RWPE2 (cell line): ENCODE measurements around the gene BOD1L1.
A peak's percentile ranks its signal among the peaks of the same experiment; 100 is the strongest.

Source experiments
- ATAC-seq: fragments of 200-7000 bp; cut with Tn5 transposase; 3 replicates; pipeline ENCODE4 v1.9.1; 2021; ENCODE audit warnings: low read depth
- DNase-seq: peaks from one replicate; pipeline ENCODE4 v3.0.0-alpha.2; 2020; ENCODE audit warnings: low spot score
- H3K27ac ChIP-seq: fragments of 450-650 bp; 2 replicates; pipeline ENCODE4 v1.5.1; 2017; ENCODE audit warnings: mild to moderate bottlenecking; ENCODE audit not compliant: poor library complexity, severe bottlenecking
- H3K27me3 ChIP-seq: fragments of 250-450 bp; sonication (Bioruptor Pico); 2 replicates; pipeline ENCODE4 v1.5.1; 2021; ENCODE audit warnings: mild to moderate bottlenecking, moderate library complexity; ENCODE audit not compliant: insufficient read depth, poor library complexity, severe bottlenecking
- H3K36me3 ChIP-seq: fragments of 250-450 bp; sonication (Bioruptor Pico); 2 replicates; pipeline ENCODE4 v1.5.1; 2020; ENCODE audit warnings: low read depth, mild to moderate bottlenecking, moderate library complexity
- H3K4me1 ChIP-seq: fragments of 250-450 bp; sonication (Bioruptor Pico); 2 replicates; pipeline ENCODE4 v1.5.1; 2021; ENCODE audit warnings: mild to moderate bottlenecking, moderate library complexity; ENCODE audit not compliant: insufficient read depth, poor library complexity, severe bottlenecking
- H3K4me3 ChIP-seq: fragments of 250-450 bp; sonication (Bioruptor Pico); 2 replicates; pipeline ENCODE4 v1.5.1; 2021; ENCODE audit warnings: mild to moderate bottlenecking, moderate library complexity; ENCODE audit not compliant: severe bottlenecking
- H3K9me3 ChIP-seq: fragments of 250-450 bp; sonication (Bioruptor Pico); 2 replicates; pipeline ENCODE4 v1.5.1; 2021; ENCODE audit warnings: mild to moderate bottlenecking, moderate library complexity; ENCODE audit not compliant: severe bottlenecking
- CTCF ChIP-seq: fragments of 450-650 bp; IDR thresholded peaks from one replicate; pipeline ENCODE4 v1.5.1; 2017; ENCODE audit warnings: mild to moderate bottlenecking, moderate library complexity; ENCODE audit not compliant: poor library complexity, severe bottlenecking

Gene BOD1L1

DNA sequence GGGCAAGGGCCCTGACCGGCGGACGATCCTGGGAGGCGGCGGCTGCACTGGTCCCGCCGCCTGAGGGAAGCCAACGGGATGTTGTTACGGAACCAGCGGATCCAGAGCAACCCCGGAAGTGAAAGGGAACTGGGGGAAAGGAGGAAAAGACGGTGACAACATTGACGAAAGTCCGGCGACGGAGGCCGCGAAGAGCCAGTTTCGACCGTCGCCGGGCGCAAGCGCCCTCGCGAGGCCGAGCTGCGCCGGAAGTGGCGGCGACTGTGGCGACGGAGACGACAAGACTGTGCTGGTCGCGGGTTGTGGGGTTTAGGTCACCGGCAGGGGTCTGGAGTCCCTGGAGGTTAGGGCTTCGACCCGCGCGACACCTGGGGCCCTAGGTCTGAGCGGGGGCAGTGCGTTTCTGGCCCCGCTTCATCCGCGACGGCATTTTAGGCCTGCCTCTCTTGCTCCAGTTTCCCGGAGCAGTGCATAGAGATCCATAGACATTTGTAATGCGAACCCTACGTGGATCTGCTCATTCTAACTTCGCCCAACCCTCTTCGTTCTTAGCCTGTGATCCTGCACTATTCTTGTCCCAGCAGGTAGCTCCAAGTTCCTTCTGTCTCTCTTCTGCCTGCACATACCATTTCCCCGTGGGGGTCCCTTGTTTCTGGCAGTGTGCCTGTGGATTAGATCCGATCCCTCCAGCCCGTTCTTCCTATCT, at the start of gene BOD1L1:
Gene BOD1L1 (minus strand): TSS at position 120 of the 706 bp plus-strand sequence. CDS start 138 bp downstream, outside the sequence.
- DNase-seq (peak; percentile 79), ATAC-seq (peak; percentile 83)
- H3K27ac ChIP-seq = peak within 1 kb of the TSS; percentile 53
- TF ChIP-seq CTCF = peak; percentile 35
- peaks cover 10% of the 10 kb centered on the region; the same call in 1 of the 2 replicates for H3K36me3 ChIP-seq
- H3K4me3 ChIP-seq = peak within 1 kb of the TSS; percentile 70
- H3K27me3 ChIP-seq = no peaks in the 10 kb centered on the region
- H3K4me1 ChIP-seq = peaks cover 11% of the 10 kb centered on the region
- H3K9me3 ChIP-seq = no peaks in the 10 kb centered on the region

DNA sequence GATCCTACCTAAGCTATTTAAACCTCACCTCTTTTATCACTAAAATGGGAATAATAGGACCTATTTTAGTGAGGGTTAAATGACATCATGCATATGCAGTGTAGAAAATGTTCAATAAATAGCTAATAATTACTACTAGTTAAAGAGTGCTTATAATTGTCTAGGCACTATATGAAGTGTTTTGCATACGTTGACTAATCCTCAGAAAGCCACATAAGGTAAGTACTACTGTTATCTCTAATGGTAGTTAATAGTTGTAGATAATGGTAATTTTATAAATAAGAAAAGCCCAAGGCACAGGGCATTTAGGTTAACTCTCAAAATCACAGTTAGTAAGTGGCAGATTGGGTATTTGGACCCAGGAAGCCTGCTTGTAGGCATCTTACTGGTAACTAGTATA, 47.4 kb upstream of the BOD1L1 start:
- H3K27ac ChIP-seq = no peak overlapping the region
- H3K36me3 ChIP-seq = no peaks in the 10 kb centered on the region
- ATAC-seq (no peak), DNase-seq (no peak)
- H3K9me3 ChIP-seq = peaks cover 3% of the 10 kb centered on the region
- no peaks in the 10 kb centered on the region for H3K4me1 ChIP-seq
- no peaks in the 10 kb centered on the region for H3K27me3 ChIP-seq
- TF ChIP-seq CTCF = no peak
- H3K4me3 ChIP-seq = no peak overlapping the region

DNA sequence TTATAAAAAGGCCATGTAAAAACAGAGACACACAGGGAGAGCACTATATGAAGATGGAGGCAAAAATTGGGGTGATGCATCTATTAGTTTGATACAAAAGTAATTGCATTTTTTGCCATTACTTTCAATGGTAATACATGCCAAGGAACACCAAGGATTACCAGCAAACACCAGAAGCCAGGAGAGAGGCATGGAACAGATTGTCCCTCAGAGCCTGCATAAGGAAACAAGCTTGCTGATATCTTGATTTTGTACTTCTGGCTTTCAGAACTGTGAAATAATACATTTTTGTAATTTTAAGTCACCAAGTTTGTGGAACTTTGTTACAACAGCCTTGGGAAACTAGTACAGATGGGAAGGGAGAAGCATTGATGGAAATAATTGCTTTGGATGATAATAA, 45.6 kb upstream of the BOD1L1 start:
- no peak for TF ChIP-seq CTCF
- Histone ChIP-seq H3K27ac (no peak overlapping the region), H3K9me3 (peaks cover 2% of the 10 kb centered on the region), H3K36me3 (no peaks in the 10 kb centered on the region), H3K27me3 (no peaks in the 10 kb centered on the region), H3K4me1 (no peaks in the 10 kb centered on the region), H3K4me3 (no peak overlapping the region)
- no peak for DNase-seq
- no peak for ATAC-seq

GRCh38 chr4:13670456-13671160, 43.1 kb upstream of the BOD1L1 start:
- Histone ChIP-seq H3K4me3 (no peak overlapping the region), H3K36me3 (no peaks in the 10 kb centered on the region), H3K27ac (no peak overlapping the region), H3K4me1 (no peaks in the 10 kb centered on the region), H3K27me3 (no peaks in the 10 kb centered on the region), H3K9me3 (no peaks in the 10 kb centered on the region)
- no peak for ATAC-seq
- TF ChIP-seq CTCF = no peak
- no peak for DNase-seq
